GM18499 (cell line): ENCODE measurements around the gene ZC3H4.
"Not testable (repeated sequence)": the region's sequence is repeated elsewhere in the genome, so short reads cannot be mapped to it uniquely, and the experiment has no call there.

Experiments
- ATAC-seq: cut with Tn5 transposase; IDR thresholded peaks from one replicate; pipeline ENCODE4 v1.9.1; 2021; ENCODE audit warnings: moderate number of reproducible peaks; ENCODE audit not compliant: insufficient read depth, unreplicated experiment

ZC3H4 gene

DNA sequence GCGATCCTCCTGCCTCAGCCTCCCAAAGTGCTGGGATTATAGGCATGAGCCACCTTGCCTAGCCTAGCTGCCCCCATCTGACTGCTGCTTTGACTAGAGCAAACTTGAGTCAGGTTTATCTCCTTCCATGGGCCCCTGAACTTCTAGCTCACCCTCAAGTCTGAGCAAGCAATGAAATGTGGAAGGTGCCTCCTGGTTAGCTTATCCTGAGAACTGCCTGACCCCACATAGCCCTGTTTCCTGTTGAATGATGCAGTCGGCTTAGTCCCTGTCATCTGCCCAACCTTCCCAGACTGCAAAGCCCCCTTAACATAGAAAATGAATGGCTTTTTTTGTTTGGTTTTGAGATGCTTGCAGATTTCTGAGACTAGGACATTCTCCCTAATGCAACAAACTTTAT lies 56.2 kb downstream of the ZC3H4 start:
- no peak for ATAC-seq

DNA sequence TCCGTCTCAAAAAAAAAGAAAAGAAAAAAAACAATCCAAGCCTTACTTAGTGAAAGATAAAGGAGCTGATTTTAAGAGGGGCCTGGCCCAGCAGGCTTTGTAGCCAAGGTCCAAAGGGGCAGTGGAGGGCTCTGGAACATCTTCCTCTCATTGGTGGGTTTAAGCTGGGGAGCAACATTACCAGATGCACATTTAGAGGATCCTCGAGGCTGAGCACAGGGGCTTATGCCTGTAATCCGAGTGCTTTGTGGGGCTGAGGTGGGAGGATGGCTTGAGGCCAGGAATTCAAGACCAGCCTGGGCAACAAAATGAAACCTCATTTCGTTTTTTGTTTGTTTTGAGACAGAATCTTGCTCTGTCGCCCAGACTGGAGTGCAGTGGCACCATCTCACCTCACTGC lies 57.2 kb downstream of the ZC3H4 start:
- no peak for ATAC-seq

DNA sequence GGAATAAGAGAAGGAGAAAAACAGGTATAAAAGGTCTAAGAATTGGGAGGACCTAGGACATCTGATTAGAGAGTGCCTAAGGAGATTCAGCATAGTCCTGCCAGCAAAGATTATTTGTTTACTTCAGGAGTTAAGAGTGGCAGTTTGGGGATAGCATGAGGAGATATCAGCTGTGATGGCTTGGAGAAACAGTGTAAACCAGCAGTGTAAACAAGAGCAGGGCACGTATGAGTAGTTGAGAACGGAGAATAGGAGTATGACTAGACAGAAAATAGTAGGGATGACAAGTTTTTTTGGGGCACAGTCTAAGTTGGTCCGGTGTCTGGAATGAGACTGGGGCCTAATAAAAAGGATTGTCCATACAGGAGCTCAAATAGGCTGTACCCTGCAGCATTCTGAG lies 63.0 kb downstream of the ZC3H4 start:
- not testable (repeated sequence) for ATAC-seq

DNA sequence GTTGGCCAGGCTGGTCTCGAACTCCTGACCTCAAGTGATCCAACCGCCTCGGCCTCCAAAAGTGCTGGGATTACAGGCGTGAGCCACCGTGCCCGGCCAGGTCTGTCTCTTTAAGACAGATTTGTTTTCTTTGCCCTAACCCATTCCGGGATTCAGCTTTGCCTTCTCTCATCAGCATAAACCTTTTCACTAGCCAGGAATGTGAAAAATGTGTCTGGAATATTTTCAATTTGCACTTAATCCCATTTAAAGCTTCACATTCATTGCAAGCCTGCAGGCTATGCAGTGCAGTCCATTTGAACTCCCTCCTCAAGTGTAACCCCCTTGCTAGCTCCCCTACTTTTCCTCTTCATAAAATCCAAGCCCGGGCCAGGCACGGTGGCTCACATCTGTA lies 64.3 kb downstream of the ZC3H4 start:
- no peak for ATAC-seq

DNA sequence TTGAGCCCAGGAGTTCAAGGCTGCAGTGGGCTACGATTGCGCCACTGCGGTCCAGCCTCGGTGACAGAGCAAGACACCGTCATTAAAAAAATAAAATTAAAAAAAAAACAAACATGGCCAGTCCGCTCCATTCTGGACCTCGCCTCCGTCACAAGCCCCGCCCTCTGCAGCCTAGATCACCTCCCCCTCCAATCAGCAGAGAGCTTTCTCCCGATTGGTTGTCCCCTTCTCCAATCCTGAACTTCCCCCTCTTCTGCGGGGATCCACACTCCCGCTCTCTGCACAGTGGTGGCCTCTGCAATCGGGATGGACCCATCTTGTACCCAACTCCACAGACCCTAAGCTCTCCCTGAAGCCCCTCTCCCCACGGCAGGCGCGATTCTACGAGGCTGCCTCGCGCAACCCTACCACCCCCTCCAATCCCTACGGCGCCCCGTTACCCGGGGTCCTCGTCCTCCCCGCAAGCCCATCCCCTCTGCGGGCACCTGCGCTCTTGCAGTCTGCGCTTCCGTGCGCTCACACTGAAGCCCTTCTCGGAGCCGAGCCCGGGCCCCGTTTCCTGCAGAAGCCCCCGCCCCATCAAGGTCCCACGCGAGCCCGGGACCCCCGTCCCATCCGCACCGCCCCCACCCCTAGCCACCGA lies 65.7 kb downstream of the ZC3H4 start:
- no peak for ATAC-seq

DNA sequence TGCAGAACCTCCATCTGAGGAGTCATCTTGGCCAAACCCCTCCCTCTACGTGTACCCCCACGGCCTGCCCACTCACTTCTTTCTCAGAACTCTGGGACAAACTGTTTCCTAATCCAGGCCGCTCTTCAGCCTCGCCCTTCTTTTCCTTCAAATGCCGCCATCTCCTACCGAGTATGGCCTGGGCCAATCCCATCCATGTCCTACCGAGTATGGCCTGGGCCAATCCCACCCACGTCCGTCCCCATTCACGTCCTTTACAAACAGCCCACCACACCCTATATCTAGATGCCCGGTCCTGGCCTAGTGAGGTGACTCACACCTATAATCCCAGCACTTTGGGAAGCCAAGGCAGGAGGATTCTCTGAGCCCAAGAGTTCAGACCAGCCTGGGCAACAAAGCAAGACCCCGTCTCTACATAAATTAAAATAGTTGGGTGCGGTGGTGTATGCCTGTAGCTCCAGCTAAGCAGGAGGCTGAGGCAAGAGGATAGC lies 66.3 kb downstream of the ZC3H4 start:
- ATAC-seq, result no peak

DNA sequence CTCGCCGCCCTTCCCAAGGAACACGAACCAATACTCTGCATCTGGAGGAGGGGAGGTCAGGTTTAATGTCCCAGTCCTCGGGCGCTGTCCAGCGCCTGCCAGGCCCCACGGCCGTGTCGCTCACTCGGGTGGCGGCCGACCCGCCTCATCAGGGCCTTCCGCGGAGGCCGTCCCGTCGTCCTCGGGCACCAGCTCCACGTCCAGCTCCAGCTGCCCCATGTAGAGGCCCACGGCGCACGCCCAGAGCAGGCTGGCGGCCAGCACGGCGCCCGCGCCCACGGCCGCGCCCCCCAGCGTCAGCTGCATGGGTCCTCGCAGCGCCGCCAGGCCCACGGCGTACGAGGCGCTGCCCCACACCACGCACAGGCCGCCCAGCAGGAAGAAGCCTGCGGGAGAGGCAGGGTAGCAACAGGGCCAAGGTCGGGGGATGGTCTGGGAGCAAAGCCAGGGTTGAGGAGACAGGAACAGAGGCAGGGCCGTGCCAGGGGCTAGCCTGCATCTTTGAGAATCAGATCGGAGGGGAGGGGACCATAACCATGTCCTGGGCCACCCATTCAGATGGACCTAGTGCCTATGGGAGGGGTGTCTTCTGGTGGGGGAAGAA lies 67.6 kb downstream of the ZC3H4 start:
- ATAC-seq, result no peak

DNA sequence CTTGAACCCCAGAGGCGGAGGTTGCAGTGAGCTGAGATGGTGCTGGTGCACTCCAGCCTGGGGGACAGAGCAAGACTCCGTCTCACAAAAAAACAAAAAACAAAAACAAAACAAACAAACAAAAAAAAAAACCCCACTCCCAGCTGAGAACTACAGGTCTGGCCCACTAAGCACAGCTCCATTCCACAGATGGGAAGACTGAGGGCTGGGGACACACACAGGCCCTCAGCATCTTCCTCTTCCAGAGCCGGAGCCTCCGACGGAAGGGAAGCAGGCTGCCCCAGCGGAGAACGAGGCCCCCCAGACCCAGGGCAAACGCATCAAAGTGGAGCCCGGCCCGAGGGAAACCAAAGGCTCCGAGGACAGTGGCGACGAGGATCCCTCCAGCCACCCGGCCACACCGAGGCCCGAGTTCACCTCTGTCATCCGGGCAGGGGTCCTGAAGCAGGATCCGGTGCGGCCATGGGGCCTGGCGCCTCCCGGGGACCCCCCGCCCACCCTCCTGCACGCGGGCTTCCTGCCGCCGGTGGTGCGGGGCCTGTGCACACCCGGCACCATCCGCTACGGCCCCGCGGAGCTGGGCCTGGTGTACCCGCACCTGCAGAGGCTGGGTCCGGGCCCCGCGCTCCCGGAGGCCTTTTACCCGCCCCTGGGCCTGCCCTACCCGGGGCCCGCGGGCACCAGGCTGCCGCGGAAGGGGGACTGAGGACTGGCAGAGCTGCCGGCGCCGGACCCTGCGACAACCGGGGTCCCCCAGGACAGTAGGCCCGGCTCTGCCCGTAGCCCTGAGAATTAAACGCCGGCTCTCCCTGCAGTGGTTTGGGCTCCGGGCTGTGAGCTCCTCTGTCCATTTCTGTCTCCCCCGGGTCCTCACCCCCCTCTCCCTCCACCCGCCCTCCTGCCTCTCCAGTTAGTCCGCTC lies 68.4 kb downstream of the ZC3H4 start:
- ATAC-seq, result no peak

DNA sequence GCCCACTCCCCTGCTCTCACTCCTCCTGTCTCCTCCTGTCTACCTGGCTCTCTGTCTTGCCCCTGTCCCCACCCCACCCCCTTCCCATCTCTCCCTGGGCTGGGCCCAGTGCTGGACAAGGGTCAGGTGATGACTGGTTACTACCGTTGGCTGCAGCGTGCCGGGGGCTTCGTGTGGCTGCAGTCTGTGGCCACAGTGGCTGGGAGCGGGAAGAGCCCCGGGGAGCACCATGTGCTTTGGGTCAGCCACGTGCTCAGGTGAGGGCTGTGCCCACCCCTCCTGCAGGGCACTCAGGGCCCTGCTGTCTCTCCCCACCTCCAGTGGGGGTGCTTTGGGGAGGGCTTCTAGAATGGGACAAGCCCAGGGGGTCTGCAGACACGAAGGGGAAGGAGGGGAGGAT lies 72.7 kb downstream of the ZC3H4 start:
- ATAC-seq, result no peak

DNA sequence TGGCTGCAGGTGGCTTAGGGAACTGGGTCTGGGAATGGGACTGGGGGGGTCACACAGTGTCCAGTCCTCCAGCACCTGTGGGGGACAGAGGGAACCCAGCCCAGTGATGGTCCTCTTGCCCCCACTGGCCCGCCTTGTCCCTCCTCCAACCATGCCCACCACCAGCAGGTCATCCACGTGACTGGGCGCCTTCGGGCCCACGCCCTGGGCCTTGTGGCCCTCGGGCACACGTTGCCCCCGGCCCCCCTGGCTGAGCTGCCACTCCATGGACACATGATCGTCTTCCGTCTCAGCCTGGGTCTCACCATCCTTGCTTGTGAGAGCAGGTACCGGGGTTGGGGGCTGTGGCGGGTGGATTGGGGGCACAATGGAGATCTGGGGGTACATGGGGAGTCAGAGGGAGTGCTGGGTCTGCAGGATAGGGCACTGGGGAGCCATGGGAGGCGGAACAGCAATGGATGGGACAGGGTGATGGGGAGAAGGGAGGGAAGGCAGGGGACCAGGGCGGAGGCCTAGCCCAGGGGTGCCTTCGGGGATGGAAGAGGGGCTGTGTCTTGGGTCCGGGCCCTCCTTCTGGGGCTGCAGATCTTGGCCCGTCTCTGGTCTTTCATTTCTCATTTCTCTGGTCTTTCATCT lies 74.2 kb downstream of the ZC3H4 start:
- no peak for ATAC-seq

DNA sequence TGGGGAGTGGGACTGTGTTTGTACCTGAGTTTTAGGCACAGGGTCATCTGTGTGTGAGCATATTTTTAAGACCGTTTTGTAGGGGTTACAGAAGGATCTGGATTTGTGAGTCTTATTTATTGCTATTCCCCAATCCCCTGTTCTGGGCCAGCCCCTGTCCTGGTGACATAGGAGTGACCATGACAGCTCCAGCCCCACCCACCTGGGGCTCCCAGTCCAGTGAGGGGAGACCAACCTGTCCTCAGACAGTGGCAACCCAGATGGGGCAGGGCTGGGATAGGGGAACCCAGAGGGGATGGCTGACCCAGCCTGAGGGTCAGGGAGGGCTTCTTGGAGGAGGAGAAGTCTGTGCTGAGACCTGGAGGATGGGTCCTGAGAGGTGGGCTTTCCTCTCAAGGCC lies 75.8 kb downstream of the ZC3H4 start:
- ATAC-seq, result no peak

DNA sequence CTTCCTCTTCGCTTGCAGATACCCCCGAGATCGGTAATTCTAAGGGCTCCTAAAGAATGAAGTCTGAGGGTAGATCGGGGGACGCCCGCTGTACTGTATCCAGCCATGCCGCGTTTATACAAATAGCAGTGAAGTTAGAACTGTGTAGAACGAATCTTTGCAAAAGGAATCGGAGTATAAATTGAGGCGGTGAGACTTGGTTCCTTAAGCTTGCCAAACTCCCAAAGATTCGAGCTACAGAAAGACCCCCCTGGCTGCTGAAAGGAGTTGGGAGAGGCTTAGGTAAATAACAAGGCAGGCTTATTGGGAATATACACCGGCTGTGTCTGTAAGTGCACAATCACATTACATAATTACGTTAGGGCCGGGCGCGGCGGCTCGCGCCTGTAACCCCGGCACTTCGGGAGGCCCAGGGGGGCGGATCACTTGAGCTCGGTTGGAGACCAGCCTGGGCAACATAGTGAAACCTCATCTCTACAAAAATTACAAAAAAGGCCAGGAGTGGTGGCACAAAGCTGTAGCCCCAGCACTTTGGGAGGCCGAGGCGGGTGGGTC lies 77.4 kb downstream of the ZC3H4 start:
- ATAC-seq, result peak; percentile 20

DNA sequence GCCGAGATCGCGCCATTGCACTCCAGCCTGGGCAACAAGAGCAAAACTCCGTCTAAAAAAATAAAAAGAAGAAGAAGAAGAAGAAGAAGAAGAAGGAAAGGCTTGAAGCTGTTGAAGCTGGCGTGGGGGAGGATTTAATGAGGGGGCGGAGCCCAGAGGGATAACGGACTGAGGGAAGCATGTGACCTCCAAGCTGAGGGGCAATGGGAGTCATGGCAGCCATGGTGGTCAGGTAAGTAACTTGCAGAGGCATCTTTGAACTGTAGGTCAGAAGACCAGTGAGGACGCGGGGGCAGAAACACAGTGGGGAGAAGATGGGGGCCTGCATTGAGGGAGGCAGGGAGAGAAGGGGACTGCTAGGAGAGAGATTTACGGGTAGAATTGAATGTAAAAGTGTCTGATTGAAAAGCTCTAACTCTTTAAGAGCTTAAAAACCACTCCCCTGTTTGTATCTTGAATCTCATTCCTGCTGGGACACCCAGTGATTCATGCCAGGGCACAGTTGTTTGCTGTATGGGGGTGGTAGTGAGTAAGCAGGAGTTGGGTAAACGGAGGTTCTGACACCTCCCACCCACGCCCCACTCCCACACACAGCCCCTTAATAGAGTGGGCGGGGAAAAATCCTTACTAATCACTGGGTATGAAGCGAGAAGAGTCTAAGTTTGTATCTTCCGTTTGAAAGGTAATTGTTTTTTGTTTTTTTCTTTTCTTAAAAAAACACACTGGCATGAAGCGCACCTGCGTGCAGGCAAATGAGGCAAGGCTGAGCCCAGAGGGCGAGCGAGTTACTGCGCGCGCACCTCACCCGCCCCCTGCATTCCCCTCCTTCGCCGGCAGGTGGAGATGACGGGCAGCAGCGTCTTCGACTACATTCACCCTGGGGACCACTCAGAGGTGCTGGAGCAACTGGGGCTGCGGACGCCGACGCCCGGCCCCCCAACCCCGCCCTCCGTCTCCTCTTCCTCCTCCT lies 78.2 kb downstream of the ZC3H4 start:
- ATAC-seq, result peak; percentile 50

DNA sequence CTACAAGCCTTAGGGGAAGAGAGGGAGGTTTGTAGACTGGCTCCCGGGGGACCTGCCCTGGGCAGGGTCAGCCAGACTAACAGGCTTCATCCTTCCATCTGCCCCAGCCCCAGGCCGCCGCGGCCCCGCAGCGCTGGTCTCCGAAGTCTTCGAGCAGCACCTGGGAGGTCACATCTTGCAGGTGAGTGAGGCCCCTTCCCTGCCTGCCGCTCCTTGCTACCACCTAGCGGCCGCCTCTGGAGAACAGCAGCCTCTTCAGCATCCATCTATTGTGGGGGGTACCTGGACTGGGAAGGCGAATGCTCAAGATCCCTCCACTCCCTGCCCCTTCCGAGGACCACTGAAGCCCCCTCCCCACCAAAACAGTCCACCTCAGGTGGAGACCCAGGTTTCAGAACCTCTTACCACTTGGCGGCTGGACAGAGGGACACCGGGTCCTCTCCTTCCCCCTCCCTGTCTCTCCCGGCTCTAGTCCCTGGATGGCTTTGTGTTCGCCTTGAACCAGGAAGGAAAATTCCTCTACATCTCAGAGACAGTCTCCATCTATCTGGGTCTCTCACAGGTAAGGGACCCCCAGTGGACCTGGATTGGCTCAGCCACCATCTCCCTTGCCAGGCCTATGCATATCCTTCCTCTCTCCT lies 81.3 kb downstream of the ZC3H4 start:
- no peak for ATAC-seq

DNA sequence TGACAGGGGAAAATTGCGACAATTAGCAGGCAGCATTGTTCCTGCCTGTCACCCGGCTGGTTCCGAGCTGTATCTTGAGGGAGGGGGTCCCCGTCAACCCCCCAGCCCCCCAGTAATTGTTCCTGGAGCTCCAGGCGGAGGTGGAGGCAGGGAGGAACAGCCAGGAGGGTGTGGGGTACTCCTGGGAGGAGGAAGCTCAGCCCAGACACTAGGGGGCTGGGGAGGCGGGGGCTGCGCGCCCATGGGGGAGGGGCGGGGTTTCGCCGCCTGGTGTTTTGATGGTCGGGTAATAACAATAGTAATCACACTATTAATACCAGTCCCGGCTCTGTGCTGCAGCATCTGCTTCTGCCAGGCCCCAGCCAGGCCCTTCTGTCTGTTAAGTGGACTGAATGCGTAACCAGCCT lies 85.4 kb downstream of the ZC3H4 start:
- ATAC-seq, result no peak

DNA sequence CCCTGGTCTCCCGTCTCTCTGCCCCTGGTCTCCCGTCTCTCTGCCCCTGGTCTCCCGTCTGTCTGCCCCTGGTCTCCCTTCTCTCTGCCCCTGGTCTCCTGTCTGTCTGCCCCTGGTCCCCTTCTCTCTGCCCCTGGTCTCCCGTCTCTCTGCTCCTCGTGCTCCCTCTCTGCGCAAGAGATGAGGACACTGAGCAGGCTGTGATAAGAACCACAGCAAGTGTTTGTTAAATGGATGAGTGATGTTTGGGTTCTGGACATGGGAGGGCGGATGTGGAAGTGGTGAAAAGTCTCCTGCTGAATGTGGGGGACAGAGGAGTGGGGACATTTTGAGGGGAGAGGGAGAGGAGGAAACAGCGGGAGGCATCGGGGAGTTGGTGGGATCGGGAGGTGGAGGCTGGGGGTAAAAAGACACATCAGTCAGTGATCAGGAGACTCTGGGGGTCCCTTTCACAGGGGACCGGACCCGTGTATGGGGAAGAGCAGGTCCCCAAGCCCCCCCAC lies 85.9 kb downstream of the ZC3H4 start:
- ATAC-seq, result no peak

DNA sequence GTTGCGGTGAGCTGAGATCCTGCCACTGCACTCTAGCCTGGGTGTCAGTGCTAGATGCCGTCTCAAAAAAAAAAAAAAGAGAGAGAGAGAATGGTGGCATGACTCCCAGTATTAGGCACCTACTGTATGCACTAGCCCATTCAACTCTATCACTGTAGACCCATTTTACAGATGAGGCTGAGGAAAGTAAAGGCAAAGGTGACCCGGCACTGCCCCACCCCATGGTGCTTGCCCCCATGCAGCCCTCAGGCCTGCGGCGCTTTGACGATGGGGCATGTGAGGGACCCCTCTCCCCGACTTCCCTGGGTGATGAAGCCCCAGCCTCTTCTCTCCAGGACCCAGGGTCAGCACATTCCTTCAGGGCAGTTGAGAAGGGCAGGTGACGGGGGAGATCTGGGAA lies 86.7 kb downstream of the ZC3H4 start:
- no peak for ATAC-seq

DNA sequence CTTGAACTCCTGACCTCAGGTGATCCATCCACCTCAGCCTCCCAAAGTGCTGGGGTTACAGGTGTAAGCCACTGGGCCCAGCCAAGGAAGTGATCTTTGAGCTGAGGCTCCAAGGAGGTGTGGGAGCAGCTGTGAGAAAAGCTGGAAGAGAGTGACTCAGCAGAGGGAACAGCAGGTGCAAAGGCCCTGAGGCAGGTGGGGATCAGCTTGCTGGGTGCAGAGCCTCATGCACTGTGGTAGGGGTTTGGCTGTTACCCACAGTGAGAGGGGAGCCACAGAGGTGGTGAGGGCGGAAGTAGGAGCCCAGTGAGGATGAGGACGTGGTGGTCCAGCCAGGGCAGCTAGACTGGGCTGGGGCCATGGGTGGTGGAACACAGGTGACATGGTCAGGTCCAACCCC lies 87.4 kb downstream of the ZC3H4 start:
- no peak for ATAC-seq

DNA sequence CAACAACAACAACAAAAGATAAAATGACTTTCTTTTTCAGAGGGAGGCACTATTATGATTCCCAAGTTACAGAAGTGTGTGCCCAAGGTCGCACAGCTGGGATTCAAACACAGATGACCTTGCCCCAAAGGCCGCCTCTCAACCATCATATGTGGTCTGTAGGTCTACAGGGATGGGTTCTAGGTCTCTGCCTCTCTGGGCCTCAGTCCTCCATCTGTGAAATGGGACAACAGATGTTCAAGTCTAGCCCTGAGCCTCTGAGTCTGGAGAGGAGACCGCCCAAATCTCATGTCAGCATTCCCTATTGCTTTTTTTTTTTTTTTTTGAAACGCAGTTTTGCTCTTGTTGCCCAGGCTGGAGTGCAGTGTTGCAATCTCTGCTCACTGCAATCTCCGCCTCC lies 89.1 kb downstream of the ZC3H4 start:
- no peak for ATAC-seq
